PC-3 (cell line): ENCODE data around the gene CDK7.
"Not testable (repeated sequence)": the region's sequence is repeated elsewhere in the genome, so short reads cannot be mapped to it uniquely, and the experiment has no call there.

ENCODE experiments used
- CTCF ChIP-seq: fragments of 300-600 bp; sonication (generic); conservative IDR thresholded peaks from 2 replicates; pipeline ENCODE4 v1.5.1; 2017; ENCODE audit warnings: antibody characterized with exemption, low read depth, mild to moderate bottlenecking, low read length
- EZH2 ChIP-seq: fragments of 300-600 bp; sonication (generic); IDR thresholded peaks from one replicate; pipeline ENCODE4 v1.6.1; 2017; ENCODE audit warnings: antibody characterized with exemption, mild to moderate bottlenecking, low read length; ENCODE audit not compliant: unreplicated experiment
- EZH2phosphoT487 ChIP-seq: fragments of 300-600 bp; sonication (generic); IDR thresholded peaks from 2 replicates; pipeline ENCODE4 v1.6.1; 2018; ENCODE audit warnings: mild to moderate bottlenecking, antibody characterized with exemption, low read length, borderline replicate concordance

GRCh38 chr5:69220371-69220770, 14.3 kb upstream of the CDK7 start:
- TF ChIP-seq CTCF, EZH2, EZH2phosphoT487: not testable (repeated sequence)
